Measurements from ENCODE around the gene H1-8.
"Not testable (repeated sequence)": the region's sequence is repeated elsewhere in the genome, so short reads cannot be mapped to it uniquely, and the experiment has no call there.

H1-8 gene

GRCh38 chr3:129543156-129543790 is at the start of gene H1-8:
TSS of gene H1-8 (plus strand) at chr3:129543175. CDS start at chr3:129543219, 44 bp downstream.
- no peak for FAIRE-seq

GRCh38 chr3:129493206-129493605 is 49.8 kb upstream of the H1-8 start:
- no peak for FAIRE-seq

GRCh38 chr3:129494499-129494898 is 48.5 kb upstream of the H1-8 start:
- not testable (repeated sequence) for FAIRE-seq

- FAIRE-seq, result not testable (repeated sequence)
These were observed 47.9 kb upstream of the H1-8 start for GRCh38 chr3:129495006-129495639.

- FAIRE-seq, result not testable (repeated sequence)
These were observed 45.1 kb upstream of the H1-8 start for GRCh38 chr3:129497876-129498275.

- peak; percentile 68 for FAIRE-seq
These were observed 44.1 kb upstream of the H1-8 start for GRCh38 chr3:129498603-129499488.

GRCh38 chr3:129499604-129500333 is 43.2 kb upstream of the H1-8 start:
- FAIRE-seq, result not testable (repeated sequence)

GRCh38 chr3:129500334-129500658 is 42.7 kb upstream of the H1-8 start:
- FAIRE-seq, result no peak

- FAIRE-seq, result no peak
These were observed 41.3 kb upstream of the H1-8 start for GRCh38 chr3:129501630-129502029.

GRCh38 chr3:129502641-129503408 is 40.1 kb upstream of the H1-8 start:
- FAIRE-seq, result no peak

GRCh38 chr3:129503471-129504291 is 39.3 kb upstream of the H1-8 start:
- FAIRE-seq, result no peak

GRCh38 chr3:129504471-129505100 is 38.4 kb upstream of the H1-8 start:
- FAIRE-seq, result no peak

- no peak for FAIRE-seq
These were observed 37.6 kb upstream of the H1-8 start for GRCh38 chr3:129505341-129505740.

GRCh38 chr3:129506231-129506742 is 36.7 kb upstream of the H1-8 start:
- no peak for FAIRE-seq

GRCh38 chr3:129507181-129507831 is 35.7 kb upstream of the H1-8 start:
- FAIRE-seq, result no peak

GRCh38 chr3:129512595-129512994 is 30.4 kb upstream of the H1-8 start:
- no peak for FAIRE-seq

GRCh38 chr3:129513705-129514104 is 29.3 kb upstream of the H1-8 start:
- FAIRE-seq, result no peak

GRCh38 chr3:129514110-129514509 is 28.9 kb upstream of the H1-8 start:
- no peak for FAIRE-seq

- FAIRE-seq, result no peak
These were observed 28.4 kb upstream of the H1-8 start for GRCh38 chr3:129514563-129514962.

Measured in islet of Langerhans (tissue), 1 donor.